Esophagus squamous epithelium (tissue), 4 donors: ENCODE data around the gene SCYGR2.

Source experiments
- CTCF ChIP-seq, 6 experiments: fragments of 450-650 bp in 4 of 6; fragments of 200-600 bp in 2 of 6; sonication (generic) in 2 of 6; IDR thresholded peaks; one replicate each; pipeline ENCODE4 v1.5.1; 2016 to 2019; ENCODE audit warnings: antibody characterized with exemption in 6 of 6, mild to moderate bottlenecking in 4 of 6, moderate library complexity in 4 of 6
- POLR2A ChIP-seq, 4 donors: fragments of 450-650 bp; IDR thresholded peaks; one replicate each; pipeline ENCODE4 v1.6.1; 2017; ENCODE audit warnings: antibody characterized with exemption in 4 of 4, mild to moderate bottlenecking in 4 of 4, moderate library complexity in 3 of 4

DNA sequence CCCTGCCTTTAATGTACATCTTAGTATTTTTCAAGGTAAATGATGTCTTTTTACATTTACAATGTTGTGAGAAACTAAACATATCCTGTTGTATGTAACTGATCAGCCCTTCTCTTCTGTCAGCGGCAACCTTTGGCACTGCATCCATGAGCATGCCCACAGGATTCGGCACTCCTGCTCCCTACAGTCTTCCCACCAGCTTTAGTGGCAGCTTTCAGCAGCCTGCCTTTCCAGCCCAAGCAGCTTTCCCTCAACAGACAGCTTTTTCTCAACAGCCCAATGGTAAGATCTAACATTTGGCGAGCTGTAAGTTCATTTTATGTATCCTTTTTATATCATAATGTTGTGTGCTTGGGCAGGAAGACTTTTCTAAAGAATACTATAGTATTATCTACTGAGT lies 46.9 kb upstream of the SCYGR2 start:
- TF ChIP-seq CTCF (IDR thresholded peaks at IDR 0.05) (no peak), POLR2A (IDR thresholded peaks at IDR 0.05) (no peak)
